Esophagus squamous epithelium (tissue), 5 donors: ENCODE results near the gene KDM4C. TPM values are rescaled to one million over a fixed set of nuclear protein-coding genes. Genes with fewer than 3 reads are reported as not detected.

Experiments used
- DNase-seq: peaks from one replicate; lab custom pipeline; 2025; lab: John Stamatoyannopoulos, UW
- H3K27ac ChIP-seq, 4 donors: fragments of 200-600 bp; sonication (generic); one replicate each; pipeline ENCODE4 v1.5.1; 2016 to 2019; ENCODE audit warnings: mild to moderate bottlenecking in 1 of 4
- H3K27me3 ChIP-seq, 4 donors: fragments of 200-600 bp; sonication (generic); 1 replicate in 3 of 4; 2 replicates in 1 of 4; pipeline versions ENCODE4 v1.5.1 to v1.6.0; 2017 to 2021; ENCODE audit warnings: antibody characterized with exemption in 1 of 4
- H3K36me3 ChIP-seq, 3 donors: fragments of 200-600 bp; sonication (generic); one replicate each; pipeline ENCODE4 v1.5.1; 2016 to 2019
- H3K4me1 ChIP-seq, 3 donors: fragments of 200-600 bp; sonication (generic); one replicate each; pipeline ENCODE4 v1.5.1; 2017 to 2019
- H3K4me3 ChIP-seq, 4 donors: fragments of 200-600 bp; sonication (generic); 1 replicate in 3 of 4; 2 replicates in 1 of 4; pipeline ENCODE4 v1.5.1; 2016 to 2019; ENCODE audit warnings: mild to moderate bottlenecking in 2 of 4, moderate library complexity in 1 of 4
- H3K9me3 ChIP-seq, 3 donors: fragments of 200-600 bp; sonication (generic); one replicate each; pipeline ENCODE4 v1.5.1; 2016 to 2019
- POLR2A ChIP-seq, 4 donors: fragments of 450-650 bp; IDR thresholded peaks; one replicate each; pipeline ENCODE4 v1.6.1; 2017; ENCODE audit warnings: antibody characterized with exemption in 4 of 4, mild to moderate bottlenecking in 4 of 4, moderate library complexity in 3 of 4
- WGBS, 2 donors: methylation state at CpG; one replicate each; pipeline ENCODE4 v1.1.5; 2018; 5-methylcytosine and 5-hydroxymethylcytosine counted together
- intact Hi-C: fragments of 100-400 bp; cut with DNase I; formaldehyde crosslinking; loops from one replicate; pipeline ENCODE4 v1.15.0; 2022
- total RNA-seq, 4 donors: library from RNA; depleted of rRNA; stranded (reverse); fragments of >200 nt; gene quantifications; one replicate each; pipeline ENCODE4 v1.1.0, GENCODE V29; 2016
- TF ChIP-seq, protein P1 (sequence below), 6 experiments: fragments of 450-650 bp in 4 of 6; fragments of 200-600 bp in 2 of 6; sonication (generic) in 2 of 6; IDR thresholded peaks; one replicate each; pipeline ENCODE4 v1.5.1; 2016 to 2019; ENCODE audit warnings: antibody characterized with exemption in 6 of 6, mild to moderate bottlenecking in 4 of 6, moderate library complexity in 4 of 6
- donor health status: DM: yes; HTN: yes; CAD: no.

The KDM4C gene
- total RNA-seq, 4 donors from 2014 or later, result 12.5 to 43.9 (median 22.9) TPM

DNA sequence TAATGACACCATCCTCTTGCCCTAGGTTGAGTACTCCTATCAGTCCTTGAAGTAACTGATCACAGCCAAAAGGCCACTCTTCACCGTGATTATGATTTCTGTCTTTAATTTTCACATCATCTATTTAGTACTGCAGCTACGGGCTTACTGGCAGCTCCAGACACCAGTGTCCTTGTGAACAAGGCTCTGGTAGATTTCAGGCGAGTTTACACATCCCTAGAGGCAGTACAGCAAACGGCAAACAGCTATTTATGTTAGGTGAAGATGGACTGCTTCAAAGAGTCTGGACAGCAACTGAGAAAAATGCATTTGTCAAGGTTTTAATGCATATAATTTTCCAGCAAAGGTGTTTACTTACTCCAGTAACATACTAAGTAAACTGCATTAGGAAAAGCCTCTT lies 396.9 kb downstream of the KDM4C start:
- no peak for DNase-seq
- Histone ChIP-seq H3K4me3 (no peak overlapping the region), H3K27ac (no peak overlapping the region), H3K27me3 (no peaks in the 10 kb centered on the region), H3K9me3 (peaks cover 0 to 4% (median 0%) of the 10 kb centered on the region in 3 donors), H3K36me3 (peaks cover 0 to 11% (median 0%) of the 10 kb centered on the region in 3 donors), H3K4me1 (peaks cover 0 to 7% (median 0%) of the 10 kb centered on the region in 3 donors)
- TF ChIP-seq, protein P1, sequence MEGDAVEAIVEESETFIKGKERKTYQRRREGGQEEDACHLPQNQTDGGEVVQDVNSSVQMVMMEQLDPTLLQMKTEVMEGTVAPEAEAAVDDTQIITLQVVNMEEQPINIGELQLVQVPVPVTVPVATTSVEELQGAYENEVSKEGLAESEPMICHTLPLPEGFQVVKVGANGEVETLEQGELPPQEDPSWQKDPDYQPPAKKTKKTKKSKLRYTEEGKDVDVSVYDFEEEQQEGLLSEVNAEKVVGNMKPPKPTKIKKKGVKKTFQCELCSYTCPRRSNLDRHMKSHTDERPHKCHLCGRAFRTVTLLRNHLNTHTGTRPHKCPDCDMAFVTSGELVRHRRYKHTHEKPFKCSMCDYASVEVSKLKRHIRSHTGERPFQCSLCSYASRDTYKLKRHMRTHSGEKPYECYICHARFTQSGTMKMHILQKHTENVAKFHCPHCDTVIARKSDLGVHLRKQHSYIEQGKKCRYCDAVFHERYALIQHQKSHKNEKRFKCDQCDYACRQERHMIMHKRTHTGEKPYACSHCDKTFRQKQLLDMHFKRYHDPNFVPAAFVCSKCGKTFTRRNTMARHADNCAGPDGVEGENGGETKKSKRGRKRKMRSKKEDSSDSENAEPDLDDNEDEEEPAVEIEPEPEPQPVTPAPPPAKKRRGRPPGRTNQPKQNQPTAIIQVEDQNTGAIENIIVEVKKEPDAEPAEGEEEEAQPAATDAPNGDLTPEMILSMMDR (IDR thresholded peaks at IDR 0.05), result no peak
- no peak for TF ChIP-seq POLR2A (IDR thresholded peaks at IDR 0.05)
- WGBS, 2 donors, result 86 to 89% methylated on average over 4 of the region's 4 CpGs
- intact Hi-C loops, result no loop called here

DNA sequence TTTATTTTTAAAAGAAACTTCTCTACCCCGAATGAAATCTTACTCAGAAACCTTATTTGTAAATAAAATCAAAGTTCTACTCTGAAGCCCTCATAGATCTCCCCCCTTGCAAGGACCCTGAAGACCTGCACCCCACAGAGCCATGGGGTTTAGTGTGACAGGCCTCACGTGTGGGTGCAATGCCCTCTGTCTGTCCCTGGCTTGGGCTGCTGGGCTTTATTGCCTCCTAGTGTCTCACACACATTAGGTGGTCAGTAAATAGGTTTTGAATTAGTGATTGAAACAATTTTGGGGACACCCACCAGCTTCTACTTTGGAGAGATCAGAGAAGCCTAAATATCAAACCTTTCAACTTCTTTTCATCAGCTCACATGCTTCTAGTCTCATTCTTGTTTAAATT lies 403.7 kb downstream of the KDM4C start:
- H3K27ac ChIP-seq, result no peak overlapping the region
- intact Hi-C loops, result no loop called here
- no peak for TF ChIP-seq POLR2A (IDR thresholded peaks at IDR 0.05)
- TF ChIP-seq, protein P1 (IDR thresholded peaks at IDR 0.05), result no peak
- no peaks in the 10 kb centered on the region for H3K27me3 ChIP-seq
- 40 to 64% methylated on average over 1 of the region's 2 CpGs for WGBS, 2 donors
- DNase-seq, result no peak
- H3K4me3 ChIP-seq, result no peak overlapping the region
- H3K9me3 ChIP-seq, result no peaks in the 10 kb centered on the region
- peaks cover 0 to 29% (median 0%) of the 10 kb centered on the region in 3 donors for H3K36me3 ChIP-seq
- no peaks in the 10 kb centered on the region for H3K4me1 ChIP-seq

DNA sequence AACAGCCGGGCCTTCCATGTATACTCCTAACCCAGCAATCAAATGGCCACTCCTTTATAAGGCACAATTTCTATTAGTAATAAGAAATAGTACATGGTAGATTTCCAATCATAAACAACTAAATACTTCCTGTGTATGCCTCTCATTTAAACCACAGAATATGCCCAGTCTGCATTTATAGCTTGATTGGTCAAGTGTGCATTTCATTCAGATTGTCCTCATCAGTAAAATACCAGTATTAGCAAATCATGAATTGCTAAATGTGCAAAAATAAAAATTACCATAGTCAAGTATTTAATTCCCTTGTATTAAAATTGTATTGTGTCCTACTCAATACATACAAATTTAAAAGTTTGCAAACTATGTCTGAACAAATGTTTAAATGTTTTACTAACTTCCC lies 406.2 kb downstream of the KDM4C start:
- Histone ChIP-seq H3K36me3 (peaks cover 0 to 47% (median 0%) of the 10 kb centered on the region in 3 donors), H3K4me3 (no peak overlapping the region), H3K27me3 (no peaks in the 10 kb centered on the region), H3K27ac (no peak overlapping the region), H3K9me3 (no peaks in the 10 kb centered on the region), H3K4me1 (no peaks in the 10 kb centered on the region)
- no peak for DNase-seq
- TF ChIP-seq, protein P1 (IDR thresholded peaks at IDR 0.05), result no peak
- no peak for TF ChIP-seq POLR2A (IDR thresholded peaks at IDR 0.05)
- intact Hi-C loops, result no loop called here
- WGBS, 2 donors, result 0 to 59% methylated on average over 1 of the region's 1 CpG

DNA sequence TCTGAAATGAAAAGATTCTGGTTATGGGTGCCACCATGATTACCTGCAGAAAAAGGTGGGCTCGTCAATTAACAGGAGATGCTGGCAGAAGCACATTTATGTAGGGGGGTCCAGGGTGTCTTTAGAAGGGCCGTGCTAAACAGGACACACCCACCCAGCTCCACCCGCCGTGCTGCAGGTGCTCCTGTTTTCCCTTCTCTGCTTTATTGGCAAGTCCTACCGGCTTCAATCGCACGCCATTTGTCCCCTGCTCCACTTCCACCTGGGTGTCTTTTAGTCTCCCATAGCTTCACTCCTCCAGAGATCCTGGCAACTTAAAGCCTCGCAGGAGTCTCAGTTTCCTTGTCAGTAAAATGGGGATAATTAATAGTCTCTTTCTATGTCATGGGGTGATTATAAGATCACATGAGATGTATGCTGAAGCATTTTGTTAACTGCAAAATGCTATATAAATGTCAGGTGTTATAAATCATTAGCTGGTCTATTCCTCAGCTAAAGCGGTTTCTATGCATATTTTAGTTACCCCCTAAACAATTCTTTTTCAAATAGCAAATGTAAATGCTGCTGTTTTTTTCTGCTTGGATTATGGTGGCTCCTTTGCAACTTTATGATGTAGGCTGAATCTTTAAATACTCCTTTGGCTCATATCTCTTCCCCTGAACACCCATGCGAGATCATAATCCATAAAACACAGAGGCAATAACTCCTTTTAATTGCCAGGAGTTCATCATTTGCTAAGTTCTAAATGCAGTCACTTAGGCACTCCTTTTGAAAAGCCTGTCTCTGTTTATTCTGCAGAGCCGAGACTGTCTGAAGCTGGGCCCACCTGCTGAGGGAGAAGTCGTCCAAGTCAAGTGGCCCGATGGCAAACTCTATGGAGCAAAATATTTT lies 406.9 kb downstream of the KDM4C start:
- H3K9me3 ChIP-seq, result no peaks in the 10 kb centered on the region
- H3K4me1 ChIP-seq, result no peaks in the 10 kb centered on the region
- intact Hi-C loops, result no loop called here
- WGBS, 2 donors, result 83 to 85% methylated on average over 11 to 13 of the region's 13 CpGs
- no peak overlapping the region for H3K4me3 ChIP-seq
- H3K27ac ChIP-seq, result no peak overlapping the region
- no peak for TF ChIP-seq POLR2A (IDR thresholded peaks at IDR 0.05)
- TF ChIP-seq, protein P1 (IDR thresholded peaks at IDR 0.05), result no peak
- peaks cover 0 to 55% (median 0%) of the 10 kb centered on the region in 3 donors for H3K36me3 ChIP-seq
- DNase-seq, result no peak
- H3K27me3 ChIP-seq, result no peaks in the 10 kb centered on the region

DNA sequence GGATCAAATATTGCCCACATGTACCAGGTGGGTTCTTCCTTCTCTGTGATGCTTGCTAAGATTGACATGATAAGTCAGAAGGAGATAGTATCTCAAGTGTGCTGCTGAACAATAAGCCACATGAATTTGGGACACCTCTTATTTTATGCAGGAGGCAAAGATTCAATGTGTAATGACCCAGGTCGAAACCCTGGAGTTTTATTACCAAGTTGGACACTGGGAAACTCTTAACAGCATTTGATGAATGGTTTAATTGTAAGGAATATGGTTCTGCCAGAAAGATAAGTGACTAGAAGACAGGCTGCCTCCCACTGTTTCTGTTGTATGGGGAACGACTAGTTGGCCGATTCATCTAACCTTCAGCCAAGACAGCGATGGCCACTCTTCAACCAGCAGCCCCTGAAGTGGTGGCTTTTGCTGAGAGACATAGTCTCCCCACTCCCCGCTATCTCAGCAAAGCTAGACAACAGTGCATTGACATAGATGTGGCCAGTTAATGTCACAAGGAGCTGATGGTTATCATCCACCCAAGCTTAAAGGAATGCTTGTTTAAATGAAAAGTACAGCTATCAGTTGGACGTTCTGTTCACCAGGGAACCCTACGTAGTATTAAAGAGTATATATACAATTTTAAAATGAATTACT lies 407.7 kb downstream of the KDM4C start:
- TF ChIP-seq, protein P1 (IDR thresholded peaks at IDR 0.05), result no peak
- no peak for TF ChIP-seq POLR2A (IDR thresholded peaks at IDR 0.05)
- intact Hi-C loops, result no loop called here
- DNase-seq, result no peak
- Histone ChIP-seq H3K4me3 (no peak overlapping the region), H3K27me3 (no peaks in the 10 kb centered on the region), H3K4me1 (no peaks in the 10 kb centered on the region), H3K9me3 (no peaks in the 10 kb centered on the region), H3K36me3 (peaks cover 0 to 61% (median 0%) of the 10 kb centered on the region in 3 donors), H3K27ac (no peak overlapping the region)
- WGBS, 2 donors, result 92 to 94% methylated on average over 7 of the region's 7 CpGs
